HCT116 (cell line): Measurements from ENCODE around the gene SAC3D1. TPM values are rescaled to one million over a fixed set of nuclear protein-coding genes. Genes with fewer than 3 reads are reported as not detected.

ENCODE experiments used
- ATAC-seq: fragments of 200-7000 bp; cut with Tn5 transposase; 2 replicates; pipeline ENCODE4 v1.9.1; 2020; ENCODE audit warnings: mild to moderate bottlenecking, moderate library complexity
- BruUV-seq: library from RNA; stranded (reverse); fragments of 400-500 nt; replicated peaks from 2 replicates; lab custom pipeline; 2021; lab: Mats Ljungman, UMichigan
- CTCF ChIA-PET: fragments of 300-600 bp; sonication (Branson Sonifier 250); formaldehyde crosslinking; loops from one replicate; lab custom pipeline; 2021; ENCODE audit warnings: antibody characterized with exemption; lab: Charles Lee
- POLR2A ChIA-PET: fragments of 300-600, 350-600 bp; sonication (Branson Sonifier 250); formaldehyde crosslinking; loops from one replicate; lab custom pipeline; 2021; ENCODE audit warnings: antibody characterized with exemption; lab: Charles Lee
- RAD21 ChIA-PET, 2 experiments: fragments of 300-600 bp; sonication (Branson Sonifier 250); formaldehyde crosslinking; loops; one replicate each; lab custom pipeline; 2023; ENCODE audit warnings: low total read pairs in 2 of 2; ENCODE audit not compliant: uncharacterized antibody in 2 of 2, unreplicated experiment in 2 of 2, low non-redundant PET in 1 of 2; lab: Charles Lee
- DNase-seq: peaks from one replicate; pipeline ENCODE4 v3.0.0-alpha.2; 2010; ENCODE audit warnings: low read depth, low spot score
- H2AFZ ChIP-seq: fragments of 200-600 bp; shearing (Covaris generic), sonication (generic); 2 replicates; pipeline ENCODE4 v1.6.1; 2017; ENCODE audit warnings: low read depth, mixed run types, mixed read lengths, antibody characterized with exemption, low read length; ENCODE audit not compliant: poor library complexity, severe bottlenecking
- H3K27ac ChIP-seq: 2 replicates; pipeline ENCODE4 v1.5.1; 2012; ENCODE audit warnings: low read depth, low read length
- H3K27me3 ChIP-seq: fragments of 200-600 bp; sonication (generic); 2 replicates; pipeline ENCODE4 v1.6.1; 2016; ENCODE audit warnings: mixed run types, low read length, mixed read lengths; ENCODE audit not compliant: insufficient read depth
- H3K36me3 ChIP-seq, 2 experiments: fragments of 200-500 bp in 1 of 2; fragments of 200-600 bp in 1 of 2; sonication (Bioruptor generic) in 1 of 2; sonication (generic) in 1 of 2; 2 replicates each; pipeline versions ENCODE4 v1.5.1 to v1.6.1; 2014 to 2016; ENCODE audit warnings: low read length in 2 of 2, inconsistent platforms in 1 of 2, mixed read lengths in 1 of 2, mixed run types in 1 of 2; ENCODE audit not compliant: insufficient read depth in 2 of 2, control insufficient read depth in 1 of 2
- H3K4me1 ChIP-seq, 2 experiments: fragments of 200-600 bp in 1 of 2; sonication (generic) in 1 of 2; 2 replicates each; pipeline versions ENCODE4 v1.5.1 to v1.6.1; 2012 to 2017; ENCODE audit warnings: low read length in 2 of 2, inconsistent platforms in 1 of 2, mild to moderate bottlenecking in 1 of 2, mixed read lengths in 1 of 2, mixed run types in 1 of 2, moderate library complexity in 1 of 2; ENCODE audit not compliant: insufficient read depth in 2 of 2, control insufficient read depth in 1 of 2
- H3K4me2 ChIP-seq: fragments of 200-600 bp; sonication (generic); 2 replicates; pipeline ENCODE4 v1.6.1; 2017; ENCODE audit warnings: mixed run types, low read length, mixed read lengths
- H3K4me3 ChIP-seq, 2 experiments: fragments of 200-600 bp in 1 of 2; sonication (generic) in 1 of 2; replicated peaks in 1 of 2; 2 replicates each; pipeline ENCODE4 v1.5.1; 2011 to 2016; ENCODE audit warnings: low read length in 2 of 2, control low read depth in 1 of 2, low read depth in 1 of 2, mild to moderate bottlenecking in 1 of 2, mixed read lengths in 1 of 2, mixed run types in 1 of 2
- H3K79me2 ChIP-seq: fragments of 200-600 bp; sonication (generic); 2 replicates; pipeline ENCODE4 v1.6.1; 2017; ENCODE audit warnings: mild to moderate bottlenecking, mixed run types, low read length, moderate library complexity, mixed read lengths; ENCODE audit not compliant: insufficient read depth
- H3K9ac ChIP-seq: fragments of 200-600 bp; sonication (generic); 2 replicates; pipeline ENCODE4 v1.6.1; 2016; ENCODE audit warnings: low read length, mixed read lengths
- H3K9me2 ChIP-seq: fragments of 200-600 bp; sonication (generic), shearing (Covaris generic); 2 replicates; pipeline ENCODE4 v1.6.1; 2017; ENCODE audit warnings: mixed run types, mild to moderate bottlenecking, moderate library complexity; ENCODE audit not compliant: insufficient read depth
- H3K9me3 ChIP-seq, 2 experiments: fragments of 200-500 bp in 1 of 2; fragments of 200-600 bp in 1 of 2; sonication (Bioruptor generic) in 1 of 2; sonication (generic) in 1 of 2; 2 replicates each; pipeline ENCODE4 v1.6.1; 2014 to 2017; ENCODE audit warnings: low read length in 2 of 2, mixed read lengths in 2 of 2, inconsistent platforms in 1 of 2, low read depth in 1 of 2, mild to moderate bottlenecking in 1 of 2, mixed run types in 1 of 2, moderate library complexity in 1 of 2; ENCODE audit not compliant: control insufficient read depth in 1 of 2, insufficient read depth in 1 of 2
- H4K20me1 ChIP-seq: fragments of 200-600 bp; sonication (generic), shearing (Covaris generic); 2 replicates; pipeline ENCODE4 v1.6.1; 2017; ENCODE audit warnings: mixed run types, mild to moderate bottlenecking, moderate library complexity; ENCODE audit not compliant: insufficient read depth
- ATF3 ChIP-seq: IDR thresholded peaks from 2 replicates; pipeline ENCODE4 v1.6.1; 2012
- CEBPB ChIP-seq: IDR thresholded peaks from 2 replicates; pipeline ENCODE4 v1.6.1; 2012; ENCODE audit warnings: low read depth
- CTCF ChIP-seq, 3 experiments: fragments of 200-600 bp in 1 of 3; sonication (generic) in 1 of 3; IDR thresholded peaks in 2 of 3; conservative IDR thresholded peaks in 1 of 3; 2 replicates each; pipeline ENCODE4 v1.5.1; 2012 to 2017; ENCODE audit warnings: low read depth in 2 of 3, low read length in 2 of 3, antibody characterized with exemption in 1 of 3, borderline replicate concordance in 1 of 3, control low read depth in 1 of 3, mild to moderate bottlenecking in 1 of 3, mixed read lengths in 1 of 3, mixed run types in 1 of 3, moderate library complexity in 1 of 3; ENCODE audit not compliant: insufficient read depth in 1 of 3
- EGR1 ChIP-seq: IDR thresholded peaks from 2 replicates; pipeline ENCODE4 v1.6.1; 2012; ENCODE audit warnings: low read depth
- ELF1 ChIP-seq: IDR thresholded peaks from 2 replicates; pipeline ENCODE4 v1.6.1; 2012; ENCODE audit warnings: low read depth, borderline replicate concordance
- FOSL1 ChIP-seq: IDR thresholded peaks from 2 replicates; pipeline ENCODE4 v1.6.1; 2012; ENCODE audit warnings: low read depth
- POLR2A ChIP-seq: IDR thresholded peaks from 2 replicates; pipeline ENCODE4 v1.7.0; 2011; ENCODE audit warnings: borderline replicate concordance; ENCODE audit not compliant: insufficient read depth, insufficient read length; ENCODE audit errors: extremely low read depth
- SIN3A ChIP-seq: IDR thresholded peaks from 2 replicates; pipeline ENCODE4 v1.6.1; 2012; ENCODE audit warnings: low read depth
- SP1 ChIP-seq: IDR thresholded peaks from 2 replicates; pipeline ENCODE4 v1.6.1; 2012; ENCODE audit warnings: low read depth
- SRF ChIP-seq: IDR thresholded peaks from 2 replicates; pipeline ENCODE4 v1.6.1; 2012; ENCODE audit warnings: low read depth
- YY1 ChIP-seq: IDR thresholded peaks from 2 replicates; pipeline ENCODE4 v1.6.1; 2011; ENCODE audit warnings: low read length, low read depth, moderate library complexity, mild to moderate bottlenecking; ENCODE audit not compliant: insufficient replicate concordance; ENCODE audit errors: extremely low read depth
- ZBTB33 ChIP-seq: IDR thresholded peaks from 2 replicates; pipeline ENCODE4 v1.6.1; 2011; ENCODE audit warnings: mild to moderate bottlenecking, low read length, moderate library complexity; ENCODE audit not compliant: insufficient replicate concordance; ENCODE audit errors: extremely low read depth
- intact Hi-C: fragments of 100-400 bp; cut with micrococcal nuclease; formaldehyde crosslinking; loops from 2 replicates; pipeline ENCODE4 v1.10.0; 2022
- total RNA-seq: library from RNA; stranded (reverse); gene quantifications from one replicate; pipeline ENCODE4 v1.2.1, GENCODE V29; 2021; ENCODE audit not compliant: unreplicated experiment

The SAC3D1 gene
- total RNA-seq, 1 experiment from 2014 or later, result 36.9 TPM

GRCh38 chr11:65058012-65058411 lies 17.0 kb downstream of the SAC3D1 start:
- Histone ChIP-seq H3K27ac (no peak overlapping the region), H3K79me2 (no peaks in the 10 kb centered on the region), H3K4me2 (no peak overlapping the region), H3K27me3 (no peaks in the 10 kb centered on the region), H2AFZ (no peak overlapping the region), H3K9me3 (no peaks in the 10 kb centered on the region), H3K4me1 (no peaks in the 10 kb centered on the region), H3K9me2 (no peaks in the 10 kb centered on the region), H3K36me3 (no peaks in the 10 kb centered on the region), H3K4me3 (no peak overlapping the region), H3K9ac (no peak overlapping the region), H4K20me1 (no peaks in the 10 kb centered on the region)
- ChIA-PET POLR2A (no interaction called here), CTCF (no interaction called here), RAD21 (no interaction called here)
- TF ChIP-seq ELF1 (no peak), ZBTB33 (no peak), YY1 (no peak), SRF (no peak), SIN3A (no peak), ATF3 (no peak), CTCF (IDR thresholded peaks at IDR 0.05 in 2 of 3, conservative IDR thresholded peaks at IDR 0.05 in 1 of 3; ENCODE audit: borderline replicate concordance in 1 of 3, insufficient read depth in 1 of 3, low read depth in 2 of 3, low read length in 2 of 3) (no peak), CEBPB (no peak), EGR1 (no peak), FOSL1 (no peak), POLR2A (no peak), SP1 (no peak)
- ATAC-seq (no peak), DNase-seq (no peak)
- intact Hi-C loops, result no loop called here
- no TSS peak for BruUV-seq
